Stimulated activated CD4-positive, alpha-beta T cell treated with anti-CD3 and anti-CD28 coated beads, Interleukin-15, amount 100 ng/mL, for 24 hours (primary cell): Measurements from ENCODE around the gene CTBP2.
A peak's percentile ranks its signal among the peaks of the same experiment; 100 is the strongest.

Experiments
- DNase-seq: peaks from one replicate; pipeline ENCODE4 v3.0.0-alpha.2; 2020

The CTBP2 gene

DNA sequence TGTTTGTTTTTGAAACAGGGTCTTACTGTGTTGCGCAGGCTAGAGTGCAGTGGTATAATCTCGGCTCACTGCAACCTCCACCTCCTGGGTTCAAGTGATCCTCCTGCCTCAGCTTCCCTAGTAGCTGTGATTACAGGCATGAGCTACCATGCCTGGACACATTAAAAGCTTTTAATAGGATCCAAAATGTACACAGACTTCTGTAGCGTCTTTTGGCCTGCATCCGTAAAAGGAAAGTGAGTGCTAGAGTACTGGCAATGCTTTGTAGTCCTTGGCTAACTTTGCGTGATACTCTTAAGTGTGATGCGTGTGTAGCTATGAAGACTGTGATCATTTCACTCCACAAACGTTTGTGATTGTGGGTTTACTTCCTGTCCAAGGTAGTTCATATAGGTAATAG is 205.1 kb downstream of the CTBP2 start:
- no peak for DNase-seq

DNA sequence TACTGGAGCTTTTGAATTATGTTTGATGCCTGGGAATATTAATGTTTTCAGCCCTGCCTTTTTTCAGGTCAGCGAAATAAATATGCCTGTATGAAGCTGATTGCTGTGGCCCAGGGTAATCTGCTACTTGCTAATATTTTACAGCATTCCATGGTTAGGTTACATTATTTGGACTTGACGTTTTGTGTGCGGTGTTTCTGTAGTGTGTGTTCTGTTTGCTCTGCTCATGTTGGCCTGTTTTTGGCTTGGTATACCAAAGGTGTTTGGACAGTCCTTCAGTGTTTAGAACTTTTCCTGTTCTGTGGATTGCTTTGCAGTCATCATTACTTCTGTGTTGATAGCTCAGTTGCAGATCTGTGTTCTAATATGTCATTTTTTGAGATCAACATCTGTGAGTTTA is 206.9 kb downstream of the CTBP2 start:
- no peak for DNase-seq

DNA sequence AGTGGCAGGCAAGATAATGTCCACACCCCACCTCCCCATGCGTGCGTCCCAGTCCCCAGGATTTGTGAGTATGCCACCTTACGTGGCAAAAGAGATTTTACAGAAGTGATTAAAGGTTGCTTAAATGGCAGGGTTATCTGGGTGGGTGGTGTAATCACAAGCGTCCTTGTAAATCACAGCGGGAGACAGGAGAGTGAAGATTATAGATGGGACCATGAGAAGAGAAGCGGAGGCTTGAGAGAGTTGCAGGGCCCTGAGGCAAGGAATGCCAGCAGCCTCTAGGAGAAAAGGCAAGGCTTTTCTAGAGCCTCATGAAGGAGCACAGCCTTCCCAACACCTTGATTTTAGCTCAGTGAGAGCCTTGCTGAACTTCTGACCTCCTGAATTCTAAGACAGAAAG is 208.2 kb downstream of the CTBP2 start:
- DNase-seq, result no peak

DNA sequence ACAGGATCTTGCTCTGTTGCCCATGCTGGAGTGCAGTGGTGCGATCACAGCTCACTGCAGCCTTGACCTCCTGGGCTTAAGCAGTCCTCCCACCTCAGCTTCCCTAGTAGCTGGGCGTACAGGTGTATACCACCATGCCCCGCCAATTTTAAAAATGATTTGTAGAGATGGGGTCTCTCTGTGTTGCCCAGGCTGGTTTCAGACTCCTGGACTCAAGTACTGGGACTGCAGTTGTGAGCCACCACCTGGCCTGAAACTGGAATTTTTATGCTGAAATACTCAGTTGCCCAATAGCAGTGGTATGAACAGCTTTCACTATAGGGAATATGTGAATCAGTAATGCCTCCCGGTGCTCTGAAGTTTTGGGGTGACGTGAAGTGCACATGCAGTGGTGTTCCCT is 210.8 kb downstream of the CTBP2 start:
- no peak for DNase-seq

DNA sequence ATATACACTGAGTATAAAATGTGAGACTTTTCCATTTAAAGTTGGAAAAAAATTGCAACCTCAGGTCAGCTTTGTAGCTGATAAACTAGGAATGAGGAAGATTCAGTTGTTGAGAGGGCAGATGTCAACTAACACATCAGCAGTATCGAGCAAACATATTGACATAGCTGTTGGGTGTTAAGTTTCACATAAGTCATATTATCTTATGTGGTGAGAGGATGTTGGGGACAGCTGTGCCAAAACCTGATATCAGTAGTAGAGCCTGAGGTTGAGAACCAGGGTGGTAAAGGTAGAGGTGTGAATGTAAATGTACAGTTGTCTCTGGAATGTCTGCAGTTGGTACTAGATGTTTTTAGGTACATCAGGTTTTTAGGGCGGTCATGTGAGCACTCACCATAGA is 213.4 kb downstream of the CTBP2 start:
- DNase-seq, result no peak

DNA sequence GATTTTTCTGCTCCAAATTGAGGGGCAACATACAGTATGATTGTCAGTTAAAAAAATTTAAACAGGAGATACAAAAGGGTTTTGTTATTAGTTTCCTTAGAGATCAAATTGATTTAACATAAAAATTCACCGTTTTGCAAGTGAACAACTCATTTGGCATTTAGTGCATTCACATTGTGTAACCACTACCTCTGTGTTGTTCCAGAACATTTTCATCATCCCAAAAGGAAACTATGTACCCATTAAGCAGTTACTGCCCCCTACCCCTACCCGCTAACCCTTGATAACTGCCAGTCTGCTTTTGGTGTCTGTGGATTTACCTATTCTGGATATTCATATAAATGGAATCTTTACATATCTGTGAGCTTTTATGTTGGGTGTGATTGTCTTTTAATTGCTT is 215.4 kb downstream of the CTBP2 start:
- no peak for DNase-seq

DNA sequence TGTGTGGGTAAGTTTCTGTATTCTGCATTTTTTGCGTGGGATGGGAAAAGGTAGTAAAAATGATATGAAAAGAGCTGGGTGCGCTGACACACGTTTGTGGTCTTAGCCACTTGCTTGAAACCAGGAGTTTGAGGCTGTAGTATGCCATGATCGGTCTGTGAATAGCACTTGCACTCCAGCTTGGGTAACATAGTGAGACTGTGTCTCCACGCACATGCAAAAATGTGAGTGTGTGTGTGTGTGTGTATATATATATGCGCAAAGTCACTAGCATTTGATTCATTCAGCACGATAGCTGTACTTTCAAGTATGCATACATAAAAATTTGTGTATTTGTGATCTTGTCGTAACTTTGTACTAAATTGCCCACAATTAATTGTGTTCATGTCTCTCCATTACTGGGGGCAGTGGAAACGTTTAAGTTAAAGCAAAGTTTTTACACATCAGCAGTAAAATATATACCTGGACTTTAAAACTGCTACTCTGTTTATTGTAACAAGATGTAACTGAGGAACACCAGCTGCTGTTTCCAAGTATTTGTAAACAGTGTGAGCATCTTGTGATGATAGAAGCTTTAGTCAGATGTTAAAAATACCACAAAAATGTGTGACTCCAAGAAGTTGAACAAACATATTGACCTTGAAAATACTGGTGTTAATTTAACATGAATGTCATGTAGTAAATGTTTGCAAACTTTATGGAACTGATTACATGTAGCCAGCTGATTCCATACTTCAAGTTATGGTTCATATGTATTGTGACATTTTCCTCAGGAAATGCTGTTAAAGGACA is 216.9 kb downstream of the CTBP2 start:
- no peak for DNase-seq

DNA sequence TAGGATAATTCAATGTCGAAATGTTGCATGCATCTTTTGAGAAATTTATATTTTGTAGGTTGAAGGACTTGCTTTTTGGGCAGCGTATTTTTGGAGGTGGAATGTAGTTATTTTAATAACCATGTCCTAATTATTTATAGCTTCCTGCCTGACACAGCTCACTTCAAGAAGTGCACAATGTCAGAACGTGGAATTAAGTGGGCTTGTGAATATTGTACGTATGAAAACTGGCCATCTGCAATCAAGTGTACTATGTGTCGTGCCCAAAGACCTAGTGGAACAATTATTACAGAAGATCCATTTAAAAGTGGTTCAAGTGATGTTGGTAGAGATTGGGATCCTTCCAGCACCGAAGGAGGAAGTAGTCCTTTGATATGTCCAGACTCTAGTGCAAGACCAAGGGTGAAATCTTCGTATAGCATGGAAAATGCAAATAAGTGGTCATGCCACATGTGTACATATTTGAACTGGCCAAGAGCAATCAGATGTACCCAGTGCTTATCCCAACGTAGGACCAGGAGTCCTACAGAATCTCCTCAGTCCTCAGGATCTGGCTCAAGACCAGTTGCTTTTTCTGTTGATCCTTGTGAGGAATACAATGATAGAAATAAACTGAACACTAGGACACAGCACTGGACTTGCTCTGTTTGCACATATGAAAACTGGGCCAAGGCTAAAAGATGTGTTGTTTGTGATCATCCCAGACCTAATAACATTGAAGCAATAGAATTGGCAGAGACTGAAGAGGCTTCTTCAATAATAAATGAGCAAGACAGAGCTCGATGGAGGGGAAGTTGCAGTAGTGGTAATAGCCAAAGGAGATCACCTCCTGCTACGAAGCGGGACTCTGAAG is 217.8 kb downstream of the CTBP2 start:
- DNase-seq, result no peak

DNA sequence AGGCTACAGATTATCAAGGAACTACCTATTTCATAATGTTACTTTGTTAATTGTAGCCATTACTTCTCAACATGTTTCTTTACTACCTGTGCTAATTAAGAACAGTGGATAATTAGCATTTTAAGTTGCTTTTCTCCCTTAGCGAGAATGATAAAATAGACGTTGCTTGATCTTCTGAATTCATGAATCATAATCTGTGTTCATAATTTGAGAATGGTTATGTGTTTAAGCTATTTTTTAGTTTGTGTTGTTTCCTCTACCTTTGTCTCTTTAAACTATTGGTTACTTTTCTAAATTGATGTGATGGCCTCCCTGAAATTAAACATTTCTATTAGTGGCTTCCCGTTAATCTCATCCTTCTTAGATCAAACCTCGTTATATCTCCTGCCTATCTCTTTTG is 218.5 kb downstream of the CTBP2 start, which contains the start of gene ZRANB1:
Gene ZRANB1, plus strand, starts transcription at position 301 of the 400 bp plus-strand sequence. CDS start 371 bp downstream, outside the sequence.
- no peak for DNase-seq

DNA sequence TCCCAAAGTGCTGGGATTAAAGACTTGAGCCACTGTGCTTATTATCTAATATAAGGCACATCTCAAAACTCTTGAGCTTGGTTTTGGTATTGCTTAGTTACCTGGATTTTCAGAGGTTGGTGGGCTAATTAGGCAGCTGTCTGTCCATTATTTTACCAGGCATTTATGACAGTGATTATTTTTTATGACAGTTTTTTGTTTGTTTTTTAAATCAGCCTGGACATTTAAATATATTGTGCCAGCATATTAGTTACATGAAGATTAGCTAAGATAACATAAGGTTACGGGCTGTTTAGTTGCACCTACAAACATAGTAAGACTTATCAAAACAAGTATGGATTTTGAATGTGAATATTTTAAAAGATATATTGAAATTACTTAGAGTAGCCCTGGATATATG is 221.1 kb downstream of the CTBP2 start:
- DNase-seq, result no peak

DNA sequence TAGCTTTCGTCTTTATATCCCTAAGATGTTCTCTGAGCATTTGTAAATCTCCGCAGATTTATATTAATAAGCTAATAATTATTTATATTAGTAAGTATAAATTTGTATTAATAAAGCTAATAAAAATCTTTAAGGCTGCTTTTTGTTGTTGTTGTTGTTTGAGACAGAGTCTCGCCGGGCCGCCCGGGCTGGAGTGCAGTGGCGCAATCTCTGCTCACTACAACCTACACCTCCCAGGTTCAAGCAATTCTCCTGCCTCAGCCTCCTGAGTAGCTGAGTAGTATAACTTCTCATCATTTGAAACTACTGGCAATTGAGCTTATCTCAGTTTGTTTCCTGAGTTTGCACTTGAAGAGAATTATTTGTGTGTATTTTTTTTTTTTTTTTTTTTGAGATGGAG is 223.6 kb downstream of the CTBP2 start:
- DNase-seq, result no peak

DNA sequence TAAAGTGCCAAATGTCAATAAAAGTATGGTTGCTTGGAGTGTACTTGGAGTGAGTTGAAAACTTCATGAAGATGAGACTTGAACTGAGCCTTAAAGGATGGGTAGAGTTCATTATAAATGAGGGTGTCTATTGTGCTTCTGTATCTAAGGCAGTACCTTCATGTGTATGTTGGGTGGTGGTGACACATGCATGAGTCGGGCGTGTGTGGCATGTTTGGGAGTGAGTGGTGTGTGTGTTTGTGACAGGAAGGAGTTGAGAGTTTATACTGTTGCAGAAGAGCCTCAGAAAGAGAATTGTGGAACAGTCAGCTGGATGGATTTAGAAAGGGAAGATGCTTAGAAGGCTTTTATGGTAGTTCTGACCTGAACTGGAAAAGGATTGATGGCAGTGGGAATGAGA is 224.4 kb downstream of the CTBP2 start:
- DNase-seq, result peak; percentile 37
